ENCODE measurements around the gene ALG8.

The ALG8 gene

GRCh38 chr11:78131956-78132355, 7.5 kb downstream of the ALG8 start:
- H2AK5ac ChIP-seq (ENCODE audit: low read length), result no peak overlapping the region
- no peak overlapping the region for H3K23ac ChIP-seq (ENCODE audit: low read length)
- no peaks in the 10 kb centered on the region for H3K27me3 ChIP-seq (ENCODE audit: insufficient read depth, low read length, poor library complexity)
- no peaks in the 10 kb centered on the region for H3K36me3 ChIP-seq (ENCODE audit: control insufficient read depth, insufficient read depth, low read length)
- H4K8ac ChIP-seq (ENCODE audit: low read depth, low read length), result no peak overlapping the region
- no peak overlapping the region for H2BK15ac ChIP-seq (replicated peaks; ENCODE audit: low read depth)
- no peak overlapping the region for H3K4ac ChIP-seq (ENCODE audit: low read depth, low read length)
- H2BK5ac ChIP-seq (ENCODE audit: low read length), result no peak overlapping the region
- DNase-seq, result no peak
- H4K5ac ChIP-seq (ENCODE audit: low read length), result no peak overlapping the region
- H3K4me2 ChIP-seq (ENCODE audit: low read length), result no peak overlapping the region
- H3K27ac ChIP-seq (ENCODE audit: low read depth, low read length), result no peak overlapping the region
- no CpG with 5 or more reads among the region's 3 CpGs for WGBS (ENCODE audit: extremely low coverage, insufficient coverage, low lambda C conversion rate)
- no peaks in the 10 kb centered on the region for H3K79me2 ChIP-seq (ENCODE audit: control insufficient read depth, insufficient read depth, low read length)
- H3K18ac ChIP-seq (ENCODE audit: low read length), result no peak overlapping the region
- H3K79me1 ChIP-seq (ENCODE audit: low read length), result peaks cover 3% of the 10 kb centered on the region
- H3K4me1 ChIP-seq (ENCODE audit: control insufficient read depth, low read depth, low read length), result no peaks in the 10 kb centered on the region
- no peak overlapping the region for H3K9ac ChIP-seq (ENCODE audit: low read length)
- no peak overlapping the region for H3K56ac ChIP-seq (ENCODE audit: low read length)
- no peak overlapping the region for H2BK120ac ChIP-seq (ENCODE audit: low read depth, low read length)
- H3K4me3 ChIP-seq (ENCODE audit: low read length), result no peak overlapping the region

GRCh38 chr11:78127403-78127802, 12.0 kb downstream of the ALG8 start:
- no peaks in the 10 kb centered on the region for H3K4me1 ChIP-seq (ENCODE audit: control insufficient read depth, low read depth, low read length)
- no peak overlapping the region for H3K4me3 ChIP-seq (ENCODE audit: low read length)
- no peak overlapping the region for H3K27ac ChIP-seq (ENCODE audit: low read depth, low read length)
- no peak overlapping the region for H4K8ac ChIP-seq (ENCODE audit: low read depth, low read length)
- H2BK120ac ChIP-seq (ENCODE audit: low read depth, low read length), result no peak overlapping the region
- H2AK5ac ChIP-seq (ENCODE audit: low read length), result no peak overlapping the region
- no CpG with 5 or more reads among the region's 3 CpGs for WGBS (ENCODE audit: extremely low coverage, insufficient coverage, low lambda C conversion rate)
- no peak overlapping the region for H3K4ac ChIP-seq (ENCODE audit: low read depth, low read length)
- no peak overlapping the region for H2BK15ac ChIP-seq (replicated peaks; ENCODE audit: low read depth)
- H3K56ac ChIP-seq (ENCODE audit: low read length), result no peak overlapping the region
- H3K4me2 ChIP-seq (ENCODE audit: low read length), result no peak overlapping the region
- H3K23ac ChIP-seq (ENCODE audit: low read length), result no peak overlapping the region
- peaks cover 2% of the 10 kb centered on the region for H3K79me1 ChIP-seq (ENCODE audit: low read length)
- H4K5ac ChIP-seq (ENCODE audit: low read length), result no peak overlapping the region
- H3K27me3 ChIP-seq (ENCODE audit: insufficient read depth, low read length, poor library complexity), result no peaks in the 10 kb centered on the region
- DNase-seq, result no peak
- H2BK5ac ChIP-seq (ENCODE audit: low read length), result no peak overlapping the region
- no peaks in the 10 kb centered on the region for H3K79me2 ChIP-seq (ENCODE audit: control insufficient read depth, insufficient read depth, low read length)
- no peak overlapping the region for H3K18ac ChIP-seq (ENCODE audit: low read length)
- H3K36me3 ChIP-seq (ENCODE audit: control insufficient read depth, insufficient read depth, low read length), result peaks cover 1% of the 10 kb centered on the region
- no peak overlapping the region for H3K9ac ChIP-seq (ENCODE audit: low read length)

- H4K5ac ChIP-seq (ENCODE audit: low read length), result no peak overlapping the region
- no peak overlapping the region for H3K4me3 ChIP-seq (ENCODE audit: low read length)
- no peaks in the 10 kb centered on the region for H3K27me3 ChIP-seq (ENCODE audit: insufficient read depth, low read length, poor library complexity)
- no peak overlapping the region for H2BK15ac ChIP-seq (replicated peaks; ENCODE audit: low read depth)
- no peak overlapping the region for H3K9ac ChIP-seq (ENCODE audit: low read length)
- H3K4me1 ChIP-seq (ENCODE audit: control insufficient read depth, low read depth, low read length), result no peaks in the 10 kb centered on the region
- no peak overlapping the region for H3K18ac ChIP-seq (ENCODE audit: low read length)
- H2BK5ac ChIP-seq (ENCODE audit: low read length), result no peak overlapping the region
- no peak overlapping the region for H4K8ac ChIP-seq (ENCODE audit: low read depth, low read length)
- H3K27ac ChIP-seq (ENCODE audit: low read depth, low read length), result no peak overlapping the region
- no peak overlapping the region for H3K56ac ChIP-seq (ENCODE audit: low read length)
- H3K79me1 ChIP-seq (ENCODE audit: low read length), result no peaks in the 10 kb centered on the region
- H3K4me2 ChIP-seq (ENCODE audit: low read length), result no peak overlapping the region
- H2AK5ac ChIP-seq (ENCODE audit: low read length), result no peak overlapping the region
- H3K23ac ChIP-seq (ENCODE audit: low read length), result no peak overlapping the region
- H3K4ac ChIP-seq (ENCODE audit: low read depth, low read length), result no peak overlapping the region
- WGBS (ENCODE audit: extremely low coverage, insufficient coverage, low lambda C conversion rate), result no CpG with 5 or more reads among the region's 6 CpGs
- H3K79me2 ChIP-seq (ENCODE audit: control insufficient read depth, insufficient read depth, low read length), result no peaks in the 10 kb centered on the region
- no peak for DNase-seq
- H3K36me3 ChIP-seq (ENCODE audit: control insufficient read depth, insufficient read depth, low read length), result no peaks in the 10 kb centered on the region
- H2BK120ac ChIP-seq (ENCODE audit: low read depth, low read length), result no peak overlapping the region
Measured at GRCh38 chr11:78112582-78113275, 26.7 kb downstream of the ALG8 start.

- Histone ChIP-seq H3K23ac (ENCODE audit: low read length) (no peak overlapping the region), H2AK5ac (ENCODE audit: low read length) (no peak overlapping the region), H3K56ac (ENCODE audit: low read length) (no peak overlapping the region), H3K4me2 (ENCODE audit: low read length) (no peak overlapping the region), H3K9ac (ENCODE audit: low read length) (no peak overlapping the region), H3K27me3 (ENCODE audit: insufficient read depth, low read length, poor library complexity) (no peaks in the 10 kb centered on the region), H3K4ac (ENCODE audit: low read depth, low read length) (no peak overlapping the region), H3K27ac (ENCODE audit: low read depth, low read length) (no peak overlapping the region), H3K79me1 (ENCODE audit: low read length) (no peaks in the 10 kb centered on the region), H3K4me3 (ENCODE audit: low read length) (no peak overlapping the region), H4K5ac (ENCODE audit: low read length) (no peak overlapping the region), H3K18ac (ENCODE audit: low read length) (no peak overlapping the region), H3K4me1 (ENCODE audit: control insufficient read depth, low read depth, low read length) (no peaks in the 10 kb centered on the region), H2BK5ac (ENCODE audit: low read length) (no peak overlapping the region), H3K36me3 (ENCODE audit: control insufficient read depth, insufficient read depth, low read length) (no peaks in the 10 kb centered on the region), H2BK15ac (replicated peaks; ENCODE audit: low read depth) (no peak overlapping the region), H4K8ac (ENCODE audit: low read depth, low read length) (no peak overlapping the region), H3K79me2 (ENCODE audit: control insufficient read depth, insufficient read depth, low read length) (no peaks in the 10 kb centered on the region), H2BK120ac (ENCODE audit: low read depth, low read length) (no peak overlapping the region)
- no CpG with 5 or more reads among the region's 2 CpGs for WGBS (ENCODE audit: extremely low coverage, insufficient coverage, low lambda C conversion rate)
- no peak for DNase-seq
Measured at GRCh38 chr11:78111298-78111697, 28.1 kb downstream of the ALG8 start.

- H2BK15ac ChIP-seq (replicated peaks; ENCODE audit: low read depth), result no peak overlapping the region
- no peak overlapping the region for H2BK5ac ChIP-seq (ENCODE audit: low read length)
- no peak overlapping the region for H3K4me3 ChIP-seq (ENCODE audit: low read length)
- H3K18ac ChIP-seq (ENCODE audit: low read length), result no peak overlapping the region
- H3K27me3 ChIP-seq (ENCODE audit: insufficient read depth, low read length, poor library complexity), result no peaks in the 10 kb centered on the region
- H3K79me2 ChIP-seq (ENCODE audit: control insufficient read depth, insufficient read depth, low read length), result no peaks in the 10 kb centered on the region
- H2BK120ac ChIP-seq (ENCODE audit: low read depth, low read length), result no peak overlapping the region
- no peak overlapping the region for H3K4ac ChIP-seq (ENCODE audit: low read depth, low read length)
- no peak for DNase-seq
- H4K8ac ChIP-seq (ENCODE audit: low read depth, low read length), result no peak overlapping the region
- no peak overlapping the region for H4K5ac ChIP-seq (ENCODE audit: low read length)
- no peaks in the 10 kb centered on the region for H3K79me1 ChIP-seq (ENCODE audit: low read length)
- no peak overlapping the region for H3K56ac ChIP-seq (ENCODE audit: low read length)
- H2AK5ac ChIP-seq (ENCODE audit: low read length), result no peak overlapping the region
- H3K4me2 ChIP-seq (ENCODE audit: low read length), result no peak overlapping the region
- no CpG with 5 or more reads among the region's 2 CpGs for WGBS (ENCODE audit: extremely low coverage, insufficient coverage, low lambda C conversion rate)
- H3K27ac ChIP-seq (ENCODE audit: low read depth, low read length), result no peak overlapping the region
- H3K23ac ChIP-seq (ENCODE audit: low read length), result no peak overlapping the region
- H3K36me3 ChIP-seq (ENCODE audit: control insufficient read depth, insufficient read depth, low read length), result no peaks in the 10 kb centered on the region
- H3K9ac ChIP-seq (ENCODE audit: low read length), result no peak overlapping the region
- no peaks in the 10 kb centered on the region for H3K4me1 ChIP-seq (ENCODE audit: control insufficient read depth, low read depth, low read length)
Measured at GRCh38 chr11:78110830-78111229, 28.6 kb downstream of the ALG8 start.

GRCh38 chr11:78110351-78110750, 29.1 kb downstream of the ALG8 start:
- no peak overlapping the region for H2BK15ac ChIP-seq (replicated peaks; ENCODE audit: low read depth)
- H3K4ac ChIP-seq (ENCODE audit: low read depth, low read length), result no peak overlapping the region
- H3K56ac ChIP-seq (ENCODE audit: low read length), result no peak overlapping the region
- H2AK5ac ChIP-seq (ENCODE audit: low read length), result no peak overlapping the region
- no peak overlapping the region for H3K9ac ChIP-seq (ENCODE audit: low read length)
- H3K4me3 ChIP-seq (ENCODE audit: low read length), result no peak overlapping the region
- H4K8ac ChIP-seq (ENCODE audit: low read depth, low read length), result no peak overlapping the region
- no peak overlapping the region for H3K23ac ChIP-seq (ENCODE audit: low read length)
- WGBS (ENCODE audit: extremely low coverage, insufficient coverage, low lambda C conversion rate), result no CpG with 5 or more reads among the region's 5 CpGs
- H3K36me3 ChIP-seq (ENCODE audit: control insufficient read depth, insufficient read depth, low read length), result no peaks in the 10 kb centered on the region
- H3K4me2 ChIP-seq (ENCODE audit: low read length), result no peak overlapping the region
- H3K79me2 ChIP-seq (ENCODE audit: control insufficient read depth, insufficient read depth, low read length), result no peaks in the 10 kb centered on the region
- no peaks in the 10 kb centered on the region for H3K27me3 ChIP-seq (ENCODE audit: insufficient read depth, low read length, poor library complexity)
- no peak overlapping the region for H4K5ac ChIP-seq (ENCODE audit: low read length)
- no peak overlapping the region for H2BK120ac ChIP-seq (ENCODE audit: low read depth, low read length)
- DNase-seq, result no peak
- no peak overlapping the region for H3K27ac ChIP-seq (ENCODE audit: low read depth, low read length)
- no peak overlapping the region for H2BK5ac ChIP-seq (ENCODE audit: low read length)
- no peak overlapping the region for H3K18ac ChIP-seq (ENCODE audit: low read length)
- no peaks in the 10 kb centered on the region for H3K4me1 ChIP-seq (ENCODE audit: control insufficient read depth, low read depth, low read length)
- no peaks in the 10 kb centered on the region for H3K79me1 ChIP-seq (ENCODE audit: low read length)

Data from mesendoderm (in vitro differentiated cells).